Endothelial cell of umbilical vein (primary cell): ENCODE results near the gene ARHGEF26. TPM values are rescaled to one million over a fixed set of nuclear protein-coding genes. Genes with fewer than 3 reads are reported as not detected.

Experiments used
- BruUV-seq: library from RNA; stranded (reverse); fragments of 400-500 nt; replicated peaks from 2 replicates; lab custom pipeline; 2021; lab: Mats Ljungman, UMichigan
- CTCF ChIA-PET: fragments of 300-600, 350-600 bp; sonication (Branson Sonifier 250); formaldehyde crosslinking; loops from one replicate; lab custom pipeline; 2021; ENCODE audit warnings: antibody characterized with exemption, inconsistent platforms; lab: Charles Lee
- POLR2A ChIA-PET: fragments of 300-600, 350-600 bp; sonication (Branson Sonifier 250); formaldehyde crosslinking; loops from one replicate; lab custom pipeline; 2021; ENCODE audit warnings: antibody characterized with exemption, inconsistent platforms; lab: Charles Lee
- DNase-seq: peaks from one replicate; pipeline ENCODE4 v3.0.0-alpha.2; 2011; ENCODE audit warnings: low read depth, low spot score
- FAIRE-seq: peaks from 2 replicates; lab custom pipeline; 2011; peaks lifted over from hg19 to GRCh38; lab: Jason Lieb, UNC
- H2AFZ ChIP-seq: 2 replicates; pipeline ENCODE4 v1.6.0; 2012; ENCODE audit warnings: low read depth, low read length, control low read depth, inconsistent platforms
- H3K27ac ChIP-seq: 2 replicates; pipeline ENCODE4 v1.5.1; 2011; ENCODE audit warnings: low read depth, mild to moderate bottlenecking, control low read depth, low read length, moderate library complexity; ENCODE audit not compliant: insufficient read depth
- H3K27me3 ChIP-seq, 2 experiments: 2 replicates each; pipeline versions ENCODE4 v1.6.0 to v1.6.1; 2011; ENCODE audit warnings: low read length in 2 of 2, mixed read lengths in 1 of 2; ENCODE audit not compliant: control insufficient read depth in 2 of 2, insufficient read depth in 2 of 2
- H3K36me3 ChIP-seq, 2 experiments: 2 replicates in 1 of 2; 3 replicates in 1 of 2; pipeline ENCODE4 v1.5.1; 2011; ENCODE audit warnings: low read length in 2 of 2, mild to moderate bottlenecking in 1 of 2, moderate library complexity in 1 of 2; ENCODE audit not compliant: control insufficient read depth in 2 of 2, insufficient read depth in 2 of 2; ENCODE audit errors: extremely low read depth in 1 of 2
- H3K4me1 ChIP-seq: 3 replicates; pipeline ENCODE4 v1.5.1; 2011; ENCODE audit warnings: mild to moderate bottlenecking, low read length; ENCODE audit not compliant: control insufficient read depth, insufficient read depth; ENCODE audit errors: extremely low read depth
- H3K4me2 ChIP-seq: 2 replicates; pipeline ENCODE4 v1.6.1; 2011; ENCODE audit warnings: low read length, control low read depth, mixed read lengths; ENCODE audit not compliant: insufficient read depth
- H3K4me3 ChIP-seq, 3 experiments: fragments of 200-600 bp in 1 of 3; sonication (generic), shearing (Covaris generic) in 1 of 3; replicated peaks in 1 of 3; 2 replicates each; pipeline ENCODE4 v1.5.1; 2011 to 2016; ENCODE audit warnings: control low read depth in 3 of 3, low read length in 3 of 3, mild to moderate bottlenecking in 2 of 3, inconsistent platforms in 1 of 3, low read depth in 1 of 3, moderate library complexity in 1 of 3; ENCODE audit not compliant: insufficient read depth in 1 of 3
- H3K79me2 ChIP-seq: 2 replicates; pipeline ENCODE4 v1.6.0; 2012; ENCODE audit warnings: low read length, inconsistent platforms; ENCODE audit not compliant: control insufficient read depth, insufficient read depth
- H3K9ac ChIP-seq: replicated peaks from 2 replicates; pipeline ENCODE3; 2011; ENCODE audit warnings: low read length, control low read depth; ENCODE audit not compliant: insufficient read depth; ENCODE audit errors: extremely low read depth
- H3K9me1 ChIP-seq: replicated peaks from 3 replicates; pipeline ENCODE4 v1.6.0; 2011; ENCODE audit warnings: mild to moderate bottlenecking, low read length; ENCODE audit not compliant: control insufficient read depth, insufficient read depth; ENCODE audit errors: extremely low read depth
- H3K9me3 ChIP-seq: replicated peaks from 2 replicates; pipeline ENCODE4 v1.5.1; 2012; ENCODE audit warnings: low read length, inconsistent platforms; ENCODE audit not compliant: control insufficient read depth, insufficient read depth
- H4K20me1 ChIP-seq: replicated peaks from 2 replicates; pipeline ENCODE3; 2011; ENCODE audit warnings: mild to moderate bottlenecking, low read length; ENCODE audit not compliant: control insufficient read depth, insufficient read depth; ENCODE audit errors: extremely low read depth
- CTCF ChIP-seq, 2 donors: IDR thresholded peaks; 1 replicate in 1 of 2; 2 replicates in 1 of 2; pipeline ENCODE4 v1.5.1; 2011; ENCODE audit warnings: low read length in 2 of 2, mild to moderate bottlenecking in 2 of 2, moderate library complexity in 2 of 2, control low read depth in 1 of 2, inconsistent platforms in 1 of 2, low read depth in 1 of 2; ENCODE audit not compliant: insufficient read depth in 1 of 2; ENCODE audit errors: extremely low read depth in 1 of 2
- EZH2 ChIP-seq: IDR thresholded peaks from 2 replicates; pipeline ENCODE4 v1.6.1; 2012; ENCODE audit warnings: borderline replicate concordance, low read depth, mild to moderate bottlenecking, moderate library complexity, low read length, inconsistent platforms; ENCODE audit not compliant: severe bottlenecking
- FOS ChIP-seq: IDR thresholded peaks from 2 replicates; pipeline ENCODE4 v1.6.1; 2011; ENCODE audit warnings: mild to moderate bottlenecking, low read length, moderate library complexity, borderline replicate concordance; ENCODE audit not compliant: insufficient read depth
- GATA2 ChIP-seq: IDR thresholded peaks from 2 replicates; pipeline ENCODE4 v1.7.0; 2011; ENCODE audit warnings: low read depth, mild to moderate bottlenecking, moderate library complexity, mixed read lengths, low read length; ENCODE audit not compliant: insufficient read length, insufficient read depth
- JUN ChIP-seq: IDR thresholded peaks from 2 replicates; pipeline ENCODE4 v1.6.1; 2011; ENCODE audit warnings: borderline replicate concordance, low read depth; ENCODE audit not compliant: insufficient read length, insufficient read depth
- MAX ChIP-seq: IDR thresholded peaks from 2 replicates; pipeline ENCODE4 v1.6.1; 2011; ENCODE audit not compliant: insufficient read depth, insufficient read length
- MYC ChIP-seq: IDR thresholded peaks from one replicate; pipeline ENCODE4 v1.6.1; 2011; ENCODE audit warnings: mild to moderate bottlenecking, low read depth, low read length
- POLR2A ChIP-seq: IDR thresholded peaks from 2 replicates; pipeline ENCODE4 v1.6.1; 2012; ENCODE audit warnings: low read depth, mild to moderate bottlenecking, control low read depth, low read length
- POLR2AphosphoS5 ChIP-seq: IDR thresholded peaks from 2 replicates; pipeline ENCODE4 v1.6.1; 2012; ENCODE audit warnings: low read depth, mild to moderate bottlenecking, control low read depth, low read length, moderate library complexity; ENCODE audit not compliant: insufficient read depth
- dilution Hi-C: fragments of 300-500 bp; cut with MboI; formaldehyde crosslinking; loops from one replicate; pipeline ENCODE4 v1.15.0; 2019; ENCODE audit warnings: low sequenced_read_pairs; ENCODE audit not compliant: extremely low pct_ligation_motif_present
- intact Hi-C: fragments of 100-400 bp; cut with micrococcal nuclease; formaldehyde crosslinking; loops from one replicate; pipeline ENCODE4 v1.10.0; 2022
- polyA plus RNA-seq, 4 experiments: library from polyadenylated mRNA; depleted of rRNA in 3 of 4; stranded (reverse) in 3 of 4; unstranded in 1 of 4; fragments of >200 nt; gene quantifications; 2 replicates each; pipeline versions ENCODE4 v1.2.1 to v1.2.3, GENCODE V29; 2011 to 2012; ENCODE audit warnings: missing spikeins in 1 of 4
- total RNA-seq: library from RNA; stranded (reverse); gene quantifications from 2 replicates; pipeline ENCODE4 v1.2.3, GENCODE V29; 2021

The ARHGEF26 gene
- total and polyA plus RNA-seq, 2 donors (not counting 3 experiments of a cell fraction or from before 2014, with no cell fraction given): 0.57 to 2.9 TPM

GRCh38 chr3:154294016-154294415 is 172.8 kb downstream of the ARHGEF26 start:
- H4K20me1 ChIP-seq: no peaks in the 10 kb centered on the region
- H3K27me3 ChIP-seq: no peaks in the 10 kb centered on the region
- no peak overlapping the region for H2AFZ ChIP-seq
- H3K9ac ChIP-seq: no peak overlapping the region
- no peak overlapping the region for H3K4me2 ChIP-seq
- no peaks in the 10 kb centered on the region for H3K4me1 ChIP-seq
- peaks cover 4 to 9% of the 10 kb centered on the region in 2 experiments for H3K36me3 ChIP-seq
- H3K79me2 ChIP-seq: no peaks in the 10 kb centered on the region
- H3K9me1 ChIP-seq: no peaks in the 10 kb centered on the region
- BruUV-seq: no TSS peak
- no peaks in the 10 kb centered on the region for H3K9me3 ChIP-seq
- no peak overlapping the region for H3K27ac ChIP-seq
- dilution Hi-C loops (no loop called here), intact Hi-C loops (no loop called here)
- no peak for TF ChIP-seq MAX
- no peak for TF ChIP-seq JUN
- TF ChIP-seq POLR2A: no peak
- no peak for TF ChIP-seq MYC
- no peak for TF ChIP-seq GATA2
- no peak for TF ChIP-seq FOS
- no peak for TF ChIP-seq POLR2AphosphoS5
- TF ChIP-seq EZH2: no peak
- TF ChIP-seq CTCF (IDR thresholded peaks at IDR 0.05; ENCODE audit: extremely low read depth in 1 of 2, insufficient read depth in 1 of 2, low read depth in 1 of 2, low read length in 2 of 2): no peak
- no peak for DNase-seq
- CTCF ChIA-PET: no interaction called here
- POLR2A ChIA-PET: no interaction called here
- FAIRE-seq: no peak
- H3K4me3 ChIP-seq: no peak overlapping the region
